Dermis microvascular lymphatic vessel endothelial cell (primary cell): ENCODE data around the gene PIWIL1. TPM values are rescaled to one million over a fixed set of nuclear protein-coding genes. Genes with fewer than 3 reads are reported as not detected.

Experiments used
- DNase-seq, 2 donors: peaks; one replicate each; pipeline versions ENCODE4 v3.0.0 to v3.0.0-alpha.2; 2010; ENCODE audit warnings: low read depth in 2 of 2
- total RNA-seq: library from RNA; depleted of rRNA; stranded (reverse); fragments of >200 nt; gene quantifications from 2 replicates; pipeline ENCODE4 v1.2.1, GENCODE V29; 2014

Gene PIWIL1
- total RNA-seq, 1 donor from 2014 or later, result under 0.01 TPM

DNA sequence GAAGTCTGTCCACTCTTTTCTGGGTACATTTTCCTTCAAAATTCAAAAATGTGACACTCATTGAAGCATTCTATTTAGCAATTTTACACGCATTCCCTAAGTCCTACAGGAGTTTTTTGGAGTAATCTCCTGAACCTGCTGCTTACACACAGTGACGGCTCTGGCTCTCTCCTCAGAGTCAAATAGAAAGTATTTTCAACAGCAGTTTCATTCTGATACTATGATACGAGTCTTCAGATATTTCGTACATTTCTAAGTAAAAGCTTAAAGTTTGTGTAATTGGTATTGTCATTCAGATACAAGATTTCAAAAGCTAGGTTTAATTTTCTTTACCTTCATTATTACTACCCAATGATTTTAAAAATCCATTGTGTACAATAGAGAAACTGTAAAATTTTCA is 36.4 kb downstream of the PIWIL1 start:
- DNase-seq, result no peak

DNA sequence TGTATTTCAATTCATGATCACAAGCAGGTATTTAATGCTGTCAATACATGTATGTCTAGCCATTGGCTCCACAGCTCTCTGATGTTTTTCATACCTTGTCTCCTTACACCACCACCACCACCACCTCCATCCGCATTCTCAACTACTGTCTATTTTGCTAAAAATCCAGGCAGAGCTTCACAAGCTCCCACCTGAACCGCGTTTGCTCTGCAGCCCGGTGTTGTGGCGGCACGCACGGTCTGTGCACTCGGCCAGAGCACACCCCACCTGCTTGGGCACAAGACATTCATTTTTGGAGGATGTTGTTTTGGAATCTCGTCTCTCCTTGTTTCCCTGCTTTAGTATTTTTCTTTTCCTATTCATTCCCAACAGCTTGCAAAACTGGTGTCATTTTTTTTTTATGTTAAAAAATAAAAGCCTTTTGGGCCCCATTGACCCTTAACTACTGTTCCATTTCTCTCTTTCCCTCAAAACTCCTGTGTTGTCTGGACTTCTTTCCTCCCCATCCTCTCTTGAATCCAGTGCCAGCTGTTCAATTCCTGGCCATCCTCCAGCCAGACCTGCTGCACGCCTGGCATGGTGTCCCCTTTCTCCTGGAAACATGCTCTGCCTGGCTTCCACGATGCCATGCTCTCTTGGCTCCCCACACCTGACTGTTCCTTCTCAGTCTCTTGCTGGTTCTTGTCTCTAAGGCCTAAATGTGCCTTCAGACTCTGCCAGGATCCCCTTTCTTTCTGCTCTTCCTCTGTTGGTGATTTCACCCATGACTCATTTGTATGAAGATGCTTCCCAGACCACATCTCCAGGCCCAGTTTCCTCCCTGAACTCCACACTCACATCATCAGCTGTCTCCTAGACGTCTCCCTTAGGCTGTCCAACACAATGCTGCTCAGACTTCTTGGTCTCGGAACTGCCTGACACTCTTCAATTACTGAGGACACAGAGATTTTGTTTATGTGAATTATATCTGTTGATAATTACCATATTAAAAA is 37.9 kb downstream of the PIWIL1 start:
- no peak for DNase-seq

DNA sequence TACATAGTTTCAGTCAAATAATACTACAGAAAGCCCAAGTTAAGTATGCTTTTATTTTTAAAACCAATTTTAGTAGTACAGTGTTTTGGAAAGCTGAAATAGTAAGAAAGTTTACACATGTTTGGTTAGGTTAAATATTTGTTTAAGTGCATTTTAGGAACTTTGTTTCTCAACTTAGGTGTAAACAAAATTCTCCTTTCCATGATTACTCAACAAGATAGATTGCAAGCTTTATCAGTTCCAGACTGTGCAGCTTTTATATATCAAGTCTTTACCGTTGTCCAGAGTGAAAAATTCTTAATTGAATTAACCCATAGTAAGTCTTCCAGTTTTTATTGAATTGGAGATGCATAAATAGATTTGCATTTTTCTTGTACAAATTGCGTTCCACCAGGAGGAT is 45.1 kb downstream of the PIWIL1 start:
- no peak for DNase-seq

DNA sequence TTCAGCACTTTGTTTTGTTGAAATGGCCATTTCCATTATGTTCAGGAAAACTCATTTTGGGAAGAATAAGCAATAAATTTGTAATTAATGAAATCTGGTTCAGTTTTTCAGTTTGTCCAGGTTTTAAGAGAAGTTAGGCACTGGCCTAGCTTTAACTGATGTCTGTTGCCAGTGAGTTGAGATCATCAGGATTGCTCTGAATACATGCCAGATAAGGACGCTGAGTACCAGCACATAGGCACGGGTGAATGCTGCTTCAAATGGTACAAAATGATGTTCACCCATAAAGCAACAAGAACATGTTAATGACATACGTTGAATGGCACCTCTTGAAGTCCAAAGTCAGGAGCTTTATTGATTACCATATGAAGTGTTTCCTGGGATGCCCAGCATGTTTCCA is 46.5 kb downstream of the PIWIL1 start:
- no peak for DNase-seq

DNA sequence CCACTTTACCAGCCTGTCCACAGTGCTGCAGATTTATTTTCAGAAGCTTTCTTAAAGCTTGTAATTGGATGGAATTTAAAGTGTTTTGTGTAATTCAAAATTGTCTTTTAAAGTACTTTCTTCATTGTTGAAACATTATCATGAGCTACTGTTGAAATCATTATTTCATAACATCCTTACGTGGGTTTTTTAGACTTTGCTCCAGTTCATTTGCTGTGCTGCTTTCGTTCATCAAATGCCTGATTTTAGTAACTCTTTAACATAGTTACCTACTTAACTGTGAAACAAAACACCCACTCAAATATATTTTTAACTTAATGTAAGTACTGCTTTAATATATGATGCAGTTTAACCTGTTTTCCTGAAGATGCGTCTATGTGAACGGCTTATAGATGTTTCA is 47.5 kb downstream of the PIWIL1 start:
- DNase-seq, result no peak

DNA sequence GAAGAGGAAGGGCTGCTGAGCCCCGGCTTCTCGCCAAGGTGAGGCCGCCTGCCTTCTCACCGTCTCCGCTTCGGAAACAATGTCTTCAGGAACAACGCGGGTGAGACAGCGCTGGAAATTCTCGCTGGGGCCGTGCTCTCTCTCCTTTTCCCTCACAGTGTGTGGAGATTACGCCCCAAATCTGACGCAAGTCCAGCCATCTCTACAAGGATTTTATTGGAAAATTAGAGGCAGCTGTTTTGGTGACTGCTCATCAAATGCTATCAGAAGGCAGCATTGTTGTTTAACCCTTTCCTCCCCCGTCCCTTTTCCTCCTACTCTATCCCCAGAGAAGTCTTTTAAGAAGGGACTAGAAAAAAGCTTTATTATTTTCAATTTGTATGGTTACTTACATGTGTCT is 53.5 kb downstream of the PIWIL1 start:
- DNase-seq, result no peak

DNA sequence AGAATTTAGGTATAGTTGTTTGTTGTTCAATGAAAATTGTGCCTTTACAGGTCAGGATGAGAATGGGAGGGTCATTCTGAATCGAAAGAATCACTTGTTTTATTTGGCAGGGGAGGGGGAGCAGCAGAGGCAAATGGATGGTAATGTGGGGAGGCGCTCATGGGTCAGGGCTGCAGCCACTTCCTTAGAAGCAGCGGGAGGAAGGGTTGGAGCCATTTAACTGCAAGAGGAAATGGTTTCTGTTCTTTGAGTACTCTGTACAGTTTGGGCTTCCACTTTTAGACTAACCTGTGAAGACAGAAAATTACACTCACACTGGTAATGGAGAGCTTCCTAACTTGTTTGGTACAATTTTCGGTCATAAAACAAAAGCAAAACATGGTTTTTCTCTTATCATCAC is 57.2 kb downstream of the PIWIL1 start:
- no peak for DNase-seq

DNA sequence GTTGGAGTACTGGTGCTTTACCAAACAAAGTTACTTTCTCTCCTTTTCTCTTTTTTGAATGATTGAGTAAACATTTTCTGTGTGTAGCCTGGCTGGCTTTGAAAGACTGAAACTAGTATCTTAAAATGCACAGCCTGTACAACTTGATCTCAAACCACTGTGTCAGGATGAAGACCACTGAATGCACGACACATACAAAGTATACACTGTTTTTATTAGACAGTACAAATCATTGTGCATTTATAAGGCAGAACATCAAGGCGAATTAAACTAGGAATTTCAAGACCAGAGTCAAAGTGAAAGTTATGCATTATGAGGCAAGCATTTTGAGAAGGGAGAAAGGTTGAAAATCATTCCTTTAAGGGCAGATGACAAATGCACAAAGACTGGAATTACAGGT is 59.0 kb downstream of the PIWIL1 start:
- DNase-seq, result no peak

DNA sequence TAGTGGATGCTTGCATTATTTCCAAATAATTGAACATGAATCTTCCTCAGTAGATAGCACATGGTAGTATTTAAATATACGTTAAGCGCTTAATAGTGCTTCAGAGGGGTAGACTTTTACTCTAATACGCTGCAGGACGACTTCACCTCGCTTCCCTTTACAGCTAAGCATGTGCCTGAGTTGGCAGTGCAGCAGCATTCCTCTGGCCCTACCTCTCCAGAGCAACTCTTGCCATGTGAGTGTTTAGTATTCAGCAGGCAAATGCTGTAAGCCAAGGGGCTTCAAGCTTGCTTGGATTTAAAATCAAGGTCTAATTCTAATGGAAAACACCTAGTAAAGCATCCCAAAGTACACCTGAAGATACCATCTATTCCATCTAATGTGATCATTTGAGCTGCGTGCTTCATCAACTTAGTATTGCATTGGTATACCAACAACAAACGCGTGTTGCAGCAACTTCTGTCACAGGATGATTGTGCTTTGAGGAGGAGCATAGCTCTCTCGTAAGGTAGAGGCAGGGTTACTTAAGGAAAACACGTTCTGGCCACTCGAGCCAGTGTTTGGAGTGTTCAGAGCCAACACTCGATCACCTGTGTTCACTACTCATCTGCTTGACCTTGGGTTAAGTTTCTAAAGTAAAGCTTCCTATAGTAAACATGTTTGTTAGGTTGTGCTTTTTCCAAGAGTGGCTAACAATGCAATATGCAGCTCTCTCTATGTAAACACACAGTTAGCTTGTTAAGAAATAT is 60.6 kb downstream of the PIWIL1 start:
- no peak for DNase-seq

DNA sequence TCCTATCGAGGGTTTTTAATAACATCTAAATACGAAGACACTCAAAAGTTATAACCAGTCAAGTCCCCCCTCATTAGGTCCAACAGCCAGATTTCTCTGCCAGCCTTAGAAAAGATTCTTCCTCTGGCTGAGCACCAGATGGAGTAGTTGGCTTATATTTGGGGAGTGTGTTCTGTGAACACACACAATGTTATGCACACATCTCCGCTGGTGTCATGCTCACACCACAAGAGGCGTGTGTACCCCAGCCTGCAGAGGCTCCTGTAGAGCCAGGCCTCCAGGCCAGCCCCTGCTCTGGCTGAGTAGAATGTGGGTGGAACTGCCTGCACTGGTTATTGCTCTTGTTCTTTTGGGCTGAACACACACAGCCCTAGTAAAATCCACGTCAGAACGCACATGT is 64.0 kb downstream of the PIWIL1 start:
- no peak for DNase-seq

DNA sequence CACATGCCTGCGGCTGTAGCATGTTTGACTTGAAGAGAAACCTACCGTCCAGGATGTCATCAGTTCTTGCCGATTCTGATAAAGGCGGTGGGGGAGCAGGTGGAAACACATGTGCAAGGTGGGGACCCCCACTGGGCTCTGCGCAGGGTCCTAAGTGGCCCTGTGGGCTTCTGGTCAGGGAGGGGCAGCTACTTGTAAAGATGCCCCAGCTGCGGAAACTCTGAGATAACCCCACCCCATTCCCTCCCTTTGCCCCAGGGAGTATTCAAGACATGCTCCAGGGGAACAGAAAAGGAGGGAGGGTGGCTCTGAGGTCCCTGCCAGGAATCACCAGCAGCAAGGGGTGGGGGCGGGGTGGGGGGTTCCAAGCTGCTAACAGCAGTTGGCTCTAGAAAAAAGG is 67.6 kb downstream of the PIWIL1 start:
- no peak for DNase-seq

DNA sequence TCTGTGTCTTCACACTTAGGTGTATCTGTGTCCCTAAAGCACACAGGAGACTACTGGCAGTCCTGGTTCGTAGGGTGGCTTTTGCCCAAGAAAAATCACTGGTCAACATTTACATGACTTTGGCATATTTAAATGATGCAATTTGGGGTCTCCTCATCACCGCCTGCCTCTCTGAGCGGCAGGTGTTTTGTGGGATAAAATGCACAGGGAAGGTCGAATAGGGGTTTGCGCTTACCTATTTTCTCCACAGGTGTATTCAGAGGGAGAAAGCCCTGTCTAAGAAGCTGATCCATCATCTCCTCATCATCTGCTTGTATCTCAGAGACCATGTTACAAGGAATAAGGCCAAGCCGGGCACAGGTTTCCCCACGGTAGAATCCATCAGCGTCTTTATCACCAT is 74.7 kb downstream of the PIWIL1 start:
- no peak for DNase-seq

DNA sequence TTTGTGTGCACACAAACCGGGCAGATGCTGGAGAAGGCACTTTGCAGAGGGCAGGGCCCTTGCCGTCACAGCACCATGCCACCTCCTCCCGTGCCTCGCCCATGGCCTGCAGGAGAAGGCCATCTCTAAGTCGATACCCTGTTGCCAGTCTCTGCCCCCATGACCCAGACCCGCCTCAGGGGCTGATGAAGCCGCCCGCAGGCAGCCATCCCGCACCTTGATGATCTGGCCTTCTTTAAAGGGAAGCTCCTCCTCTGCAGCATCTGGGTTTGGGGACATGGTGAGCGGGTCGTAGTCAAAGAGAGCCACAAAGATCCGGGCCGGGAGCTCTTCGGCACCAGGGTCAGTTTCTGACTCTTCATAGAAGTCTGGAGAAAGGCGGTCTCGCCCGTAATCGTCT is 76.2 kb downstream of the PIWIL1 start:
- DNase-seq, result no peak

DNA sequence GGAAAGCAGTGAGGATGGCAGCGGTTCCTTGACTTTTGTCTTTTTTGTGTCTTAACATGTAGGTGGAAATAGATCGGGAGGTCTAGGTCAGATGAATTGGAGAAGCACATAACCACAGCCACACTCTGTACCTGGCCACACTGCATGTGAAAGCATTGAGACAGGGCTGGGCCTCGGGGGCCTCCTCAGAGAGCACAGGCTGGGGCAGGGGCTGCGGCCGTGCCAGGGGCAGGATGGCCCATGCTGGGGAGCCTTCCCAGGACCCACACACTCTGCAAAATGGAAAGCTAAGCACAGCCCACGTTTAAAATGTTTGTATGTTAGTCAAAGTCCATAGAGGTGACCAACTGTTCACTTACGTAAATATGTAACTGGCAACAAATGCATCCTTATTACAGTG is 76.7 kb downstream of the PIWIL1 start:
- no peak for DNase-seq

DNA sequence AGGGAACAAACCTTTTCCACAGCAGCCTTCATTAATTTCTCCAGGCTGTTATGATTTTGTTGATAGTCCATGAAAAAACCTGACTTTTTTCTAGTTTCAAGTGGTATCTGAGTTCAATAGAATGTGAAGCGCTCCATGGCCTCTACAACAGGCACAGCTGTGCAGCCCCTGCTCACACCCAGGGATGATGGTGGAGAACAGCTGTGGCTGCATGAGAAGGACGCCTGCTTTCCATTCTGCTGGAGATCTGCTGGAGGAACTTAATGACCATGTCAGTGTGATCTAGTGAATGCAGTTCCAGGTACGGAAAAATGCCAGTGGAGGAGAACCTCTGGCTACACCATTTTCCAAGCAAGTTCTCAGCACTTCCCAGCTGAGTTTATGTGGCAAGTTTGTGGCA is 80.6 kb downstream of the PIWIL1 start:
- no peak for DNase-seq

DNA sequence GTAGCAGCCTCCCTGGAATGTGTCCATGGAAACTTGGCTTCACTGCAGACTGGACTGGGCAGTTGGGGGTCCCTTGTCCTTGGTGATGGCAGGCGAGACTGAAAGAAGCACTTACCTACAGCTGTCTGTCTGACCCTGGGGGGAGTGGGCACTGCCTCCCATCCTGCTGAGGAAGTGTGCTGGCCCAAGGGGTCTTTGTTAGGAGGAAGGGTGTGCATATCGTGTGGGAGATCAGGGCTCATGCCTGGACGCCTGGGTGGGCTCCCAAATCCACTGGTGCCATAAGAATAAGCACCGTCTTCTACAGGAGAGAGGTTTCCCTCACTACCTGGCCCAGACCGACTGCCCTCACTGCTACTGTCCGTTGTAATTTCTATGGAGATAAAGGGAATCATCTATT is 81.4 kb downstream of the PIWIL1 start:
- DNase-seq, result no peak

DNA sequence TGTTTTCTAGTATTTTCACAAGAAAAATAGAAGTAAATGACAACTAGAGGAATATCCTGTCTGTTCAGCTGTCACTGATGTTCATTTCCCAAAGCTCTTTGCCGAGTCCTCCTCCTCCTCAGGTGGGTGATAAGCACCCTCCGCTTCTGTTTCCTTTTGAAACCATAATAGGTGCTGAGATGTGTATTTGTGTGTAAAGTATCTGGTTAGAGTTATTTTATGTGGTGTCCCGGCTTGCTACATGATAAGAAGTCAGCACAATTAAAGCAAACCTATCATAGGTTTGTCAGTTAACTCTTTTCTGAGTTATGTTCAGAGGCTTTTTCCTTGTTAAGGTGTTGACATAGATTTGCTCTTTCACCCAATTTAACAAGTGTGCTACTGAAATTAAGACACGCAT is 82.4 kb downstream of the PIWIL1 start:
- DNase-seq, result no peak

DNA sequence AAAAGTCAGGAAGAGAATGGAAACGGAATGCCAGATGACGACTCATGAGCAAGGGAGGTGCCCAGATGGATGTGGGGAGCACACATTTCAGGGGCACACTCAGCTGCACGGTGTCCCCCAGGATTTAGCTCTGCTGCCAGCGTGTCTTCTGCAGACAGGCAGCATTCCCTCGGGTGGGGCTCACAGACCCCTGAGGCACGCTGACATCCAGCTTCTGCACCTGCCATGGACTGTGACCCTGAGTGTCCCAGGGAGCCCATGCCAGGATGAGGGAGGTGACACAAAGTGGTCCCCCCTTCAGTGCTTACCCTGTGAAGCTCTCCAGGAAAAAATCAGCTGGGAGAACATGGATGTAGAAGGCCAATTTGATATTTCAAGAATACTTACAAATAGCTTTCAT is 84.2 kb downstream of the PIWIL1 start:
- DNase-seq, result no peak

Other genes with a start within 250 kb of the PIWIL1 start
- 5.9 and 6.4 TPM in 2 replicates for gene FZD10, start 175.4 kb upstream of the PIWIL1 start, total RNA-seq